HepG2 (cell line): ENCODE measurements around the gene COQ8B. TPM values are rescaled to one million over a fixed set of nuclear protein-coding genes. Genes with fewer than 3 reads are reported as not detected.

Experiments
- ATAC-seq: fragments of 200-7000 bp; cut with Tn5 transposase; 3 replicates; pipeline ENCODE4 v1.9.1; 2020; ENCODE audit warnings: mild to moderate bottlenecking, moderate library complexity
- BruUV-seq: library from RNA; stranded (reverse); fragments of 400-500 nt; replicated peaks from 2 replicates; lab custom pipeline; 2021; lab: Mats Ljungman, UMichigan
- CTCF ChIA-PET: fragments of 300-600 bp; formaldehyde crosslinking; extraction: SDS; loops from one replicate; lab custom pipeline; 2021; ENCODE audit warnings: low total read pairs, inconsistent platforms, low intra/inter-chr PET ratio; lab: Yijun Ruan, JAX
- POLR2A ChIA-PET: fragments of 350-600 bp; sonication (Branson Sonifier 250); formaldehyde crosslinking; loops from one replicate; lab custom pipeline; 2020; ENCODE audit warnings: antibody characterized with exemption, inconsistent platforms; lab: Yijun Ruan, JAX
- DNase-seq: peaks from one replicate; pipeline ENCODE4 v3.0.0-alpha.2; 2015; ENCODE audit warnings: low spot score
- FAIRE-seq: peaks from 3 replicates; lab custom pipeline; 2011; peaks lifted over from hg19 to GRCh38; lab: Jason Lieb, UNC
- H2AFZ ChIP-seq: one replicate; pipeline ENCODE4 v1.6.1; 2011; ENCODE audit warnings: low read length, inconsistent platforms
- H3K27ac ChIP-seq: fragments of 300-600 bp; 3 replicates; pipeline ENCODE4 v1.8.0; 2011; ENCODE audit warnings: mixed run types, mild to moderate bottlenecking, mixed read lengths, low read length, inconsistent platforms; ENCODE audit not compliant: insufficient read depth; ENCODE audit errors: extremely low read length
- H3K27me3 ChIP-seq, 2 experiments: fragments of 200-600 bp in 1 of 2; 2 replicates in 1 of 2; 3 replicates in 1 of 2; pipeline versions ENCODE4 v1.6.0 to v1.8.0; 2011; ENCODE audit warnings: low read length in 2 of 2, mild to moderate bottlenecking in 2 of 2, moderate library complexity in 2 of 2, inconsistent platforms in 1 of 2; ENCODE audit not compliant: insufficient read depth in 2 of 2, control insufficient read depth in 1 of 2
- H3K36me3 ChIP-seq, 2 experiments: fragments of 200-600 bp in 1 of 2; replicated peaks in 1 of 2; 2 replicates in 1 of 2; 3 replicates in 1 of 2; pipeline versions ENCODE4 v1.5.1 to v1.8.0; 2011; ENCODE audit warnings: low read length in 2 of 2, inconsistent platforms in 1 of 2; ENCODE audit not compliant: insufficient read depth in 2 of 2, control insufficient read depth in 1 of 2
- H3K4me1 ChIP-seq: 2 replicates; pipeline ENCODE4 v1.5.1; 2012; ENCODE audit warnings: low read length, inconsistent platforms; ENCODE audit not compliant: insufficient read depth
- H3K4me2 ChIP-seq: 2 replicates; pipeline ENCODE4 v1.6.0; 2011; ENCODE audit warnings: low read depth, low read length, inconsistent platforms
- H3K4me3 ChIP-seq, 3 experiments: fragments of 200-600 bp in 1 of 3; sonication (generic), shearing (Covaris generic) in 1 of 3; replicated peaks in 1 of 3; 2 replicates each; pipeline ENCODE4 v1.5.1; 2011 to 2016; ENCODE audit warnings: low read length in 3 of 3, inconsistent platforms in 2 of 3, low read depth in 2 of 3, mild to moderate bottlenecking in 2 of 3, control low read depth in 1 of 3, mixed read lengths in 1 of 3; ENCODE audit not compliant: insufficient read depth in 1 of 3
- H3K79me2 ChIP-seq: one replicate; pipeline ENCODE4 v1.6.1; 2011; ENCODE audit warnings: low read length, inconsistent platforms; ENCODE audit not compliant: insufficient read depth
- H3K9ac ChIP-seq: 2 replicates; pipeline ENCODE4 v1.6.0; 2011; ENCODE audit warnings: mild to moderate bottlenecking, low read depth, low read length, inconsistent platforms; ENCODE audit not compliant: insufficient read depth
- H3K9me3 ChIP-seq: 2 replicates; pipeline ENCODE4 v1.5.1; 2012; ENCODE audit warnings: mild to moderate bottlenecking, low read length
- H4K20me1 ChIP-seq: 2 replicates; pipeline ENCODE4 v1.6.0; 2011; ENCODE audit warnings: inconsistent platforms, mild to moderate bottlenecking, low read length, moderate library complexity; ENCODE audit not compliant: insufficient read depth
- FOXK1 ChIP-seq: sonication (generic); formaldehyde crosslinking; IDR thresholded peaks from 2 replicates; pipeline ENCODE4 v1.4.0; 2020; ENCODE audit warnings: low read depth, missing genetic modification reagents, borderline replicate concordance
- KLF16 ChIP-seq, 2 experiments: sonication (generic) in 1 of 2; formaldehyde crosslinking in 1 of 2; IDR thresholded peaks; 2 replicates each; pipeline versions ENCODE4 v1.6.1 to v1.8.0; 2016 to 2023; ENCODE audit warnings: missing genetic modification reagents in 2 of 2, missing compliant biosample characterization in 1 of 2
- SRSF1 ChIP-seq: fragments of 200-400 bp; formaldehyde crosslinking; optimal IDR thresholded peaks from 2 replicates; pipeline ENCODE3; 2017; ENCODE audit warnings: mild to moderate bottlenecking, low read depth, low read length, moderate library complexity
- ZNF143 ChIP-seq: sonication (generic); formaldehyde crosslinking; IDR thresholded peaks from 2 replicates; pipeline ENCODE4 v1.4.0; 2020; ENCODE audit warnings: missing genetic modification reagents
- ZNF282 ChIP-seq: fragments of 450-650 bp; IDR thresholded peaks from 2 replicates; pipeline ENCODE4 v1.6.1; 2018; ENCODE audit not compliant: partially characterized antibody
- ZNF296 ChIP-seq: sonication (generic); formaldehyde crosslinking; conservative IDR thresholded peaks from 2 replicates; pipeline ENCODE4 v1.5.0; 2020; ENCODE audit warnings: mild to moderate bottlenecking, missing genetic modification reagents
- ZNF543 ChIP-seq: sonication (generic); formaldehyde crosslinking; IDR thresholded peaks from 2 replicates; pipeline ENCODE4 v1.4.0; 2020; ENCODE audit warnings: mild to moderate bottlenecking, missing genetic modification reagents
- ZNF556 ChIP-seq: sonication (generic); formaldehyde crosslinking; IDR thresholded peaks from 2 replicates; pipeline ENCODE4 v1.4.0; 2020; ENCODE audit warnings: mild to moderate bottlenecking, missing genetic modification reagents, borderline replicate concordance
- ZNF605 ChIP-seq: sonication (generic); formaldehyde crosslinking; IDR thresholded peaks from 2 replicates; pipeline ENCODE4 v1.8.0; 2022; ENCODE audit warnings: mild to moderate bottlenecking, missing genetic modification reagents
- ZNF615 ChIP-seq: sonication (generic); formaldehyde crosslinking; IDR thresholded peaks from 2 replicates; pipeline ENCODE4 v1.5.0; 2020; ENCODE audit warnings: mild to moderate bottlenecking, missing genetic modification reagents, borderline replicate concordance
- ZNF773 ChIP-seq: sonication (generic); formaldehyde crosslinking; IDR thresholded peaks from 2 replicates; pipeline ENCODE4 v1.4.0; 2020; ENCODE audit warnings: missing genetic modification reagents, borderline replicate concordance
- ZNF790 ChIP-seq: sonication (generic); formaldehyde crosslinking; IDR thresholded peaks from 2 replicates; pipeline ENCODE4 v1.8.0; 2022; ENCODE audit warnings: missing genetic modification reagents, mild to moderate bottlenecking, borderline replicate concordance
- WGBS: methylation state at CpG from one replicate; pipeline ENCODE4 v1.1.6; 2017; ENCODE audit warnings: low lambda C conversion rate; 5-methylcytosine and 5-hydroxymethylcytosine counted together
- in situ Hi-C: cut with HindIII; loops from 2 replicates; pipeline ENCODE4 v1.10.0; 2017; ENCODE audit warnings: low pct_unique_long_range_greater_than_20kb; ENCODE audit not compliant: extremely low pct_ligation_motif_present
- intact Hi-C: fragments of 100-400 bp; cut with micrococcal nuclease; formaldehyde crosslinking; loops from one replicate; pipeline ENCODE4 v1.10.0; 2022; ENCODE audit not compliant: unreplicated experiment
- polyA plus RNA-seq, 8 experiments: library from polyadenylated mRNA; depleted of rRNA in 3 of 8; stranded (reverse) in 7 of 8; unstranded in 1 of 8; fragments of >200 nt; fragmentation: Illumina TruSeq in 4 of 8; extraction: Trizol in 4 of 8; gene quantifications; 2 replicates each; pipeline versions ENCODE4 v1.2.1 to v1.2.3, GENCODE V29; 2011 to 2016; ENCODE audit warnings: low read depth in 4 of 8, missing spikeins in 1 of 8, mixed read lengths in 1 of 8; ENCODE audit not compliant: insufficient read depth in 1 of 8
- total RNA-seq, 5 experiments: library from RNA; depleted of rRNA; stranded (reverse); fragments of >200 nt; fragmentation: Illumina TruSeq; extraction: Trizol; gene quantifications; 2 replicates each; pipeline ENCODE4 v1.2.3, GENCODE V29; 2016; ENCODE audit warnings: low read depth in 1 of 5

The COQ8B gene
- total and polyA plus RNA-seq, 2 of the 13 experiments (the other 11 are each of a cell fraction or from before 2014, with no cell fraction given) = 12.3 to 17.2 TPM

DNA sequence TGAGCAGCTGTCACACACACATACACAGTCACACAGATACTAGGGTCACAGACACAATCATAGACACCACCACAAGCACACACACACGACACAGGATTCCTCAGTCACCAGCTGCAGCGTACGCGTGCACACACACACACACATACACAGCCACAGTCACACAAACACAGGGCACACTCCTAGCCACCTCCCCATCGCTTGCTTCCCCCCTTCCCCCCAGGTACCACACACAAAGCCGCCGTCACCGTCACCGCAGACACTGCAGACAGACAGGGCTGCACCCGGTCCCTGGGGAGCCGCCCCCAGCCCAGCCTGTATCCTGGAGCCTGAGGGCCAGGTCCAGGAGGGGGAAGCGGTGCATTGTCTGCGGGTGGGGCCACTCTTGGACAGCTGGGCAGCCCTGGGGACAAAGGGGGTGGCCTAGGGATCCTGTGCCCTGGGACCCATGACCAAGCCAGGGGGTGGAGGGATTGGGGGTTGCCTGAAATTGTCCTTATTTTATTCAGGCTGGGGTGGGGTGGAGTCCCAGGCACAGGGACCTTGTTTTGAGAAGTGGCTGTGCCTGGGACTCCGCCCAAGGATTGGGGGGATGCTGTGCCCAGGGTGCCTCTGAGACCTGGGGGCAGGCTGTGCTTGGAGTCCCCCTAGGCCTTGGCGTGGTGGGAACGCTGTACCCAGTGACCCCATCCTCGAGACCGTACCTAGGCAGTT lies 27.2 kb downstream of the COQ8B start:
- CTCF ChIA-PET = no interaction called here
- no peaks in the 10 kb centered on the region for H3K79me2 ChIP-seq
- H3K4me3 ChIP-seq = no peak overlapping the region
- no peak for ATAC-seq
- H3K9ac ChIP-seq = no peak overlapping the region
- TF ChIP-seq ZNF143 (CRISPR knock-in tag) = no peak
- TF ChIP-seq ZNF615 (CRISPR knock-in tag) = no peak
- TF ChIP-seq ZNF605 (CRISPR knock-in tag) = no peak
- no peak for TF ChIP-seq KLF16 (CRISPR knock-in tag; IDR thresholded peaks at IDR 0.05)
- no peak for TF ChIP-seq FOXK1 (CRISPR knock-in tag)
- no peak for TF ChIP-seq ZNF556 (CRISPR knock-in tag)
- no peak for TF ChIP-seq ZNF543 (CRISPR knock-in tag)
- TF ChIP-seq ZNF790 (CRISPR knock-in tag) = no peak
- no peak for TF ChIP-seq SRSF1
- TF ChIP-seq ZNF773 (CRISPR knock-in tag) = no peak
- no peak for TF ChIP-seq ZNF296 (CRISPR knock-in tag)
- no peak for TF ChIP-seq ZNF282
- no peaks in the 10 kb centered on the region for H4K20me1 ChIP-seq
- BruUV-seq = no TSS peak
- no peaks in the 10 kb centered on the region for H3K9me3 ChIP-seq
- no peaks in the 10 kb centered on the region; a peak in 1 of 5 replicates for H3K27me3 ChIP-seq
- intact Hi-C loops (no loop called here), in situ Hi-C loops (no loop called here)
- H3K4me2 ChIP-seq = no peak overlapping the region
- FAIRE-seq = no peak
- H3K27ac ChIP-seq = no peak overlapping the region
- WGBS = 82% methylated on average over 13 of the region's 18 CpGs
- DNase-seq = no peak
- no peak overlapping the region for H2AFZ ChIP-seq
- H3K4me1 ChIP-seq = no peaks in the 10 kb centered on the region
- peaks cover 0 to 5% of the 10 kb centered on the region in 2 experiments; a peak in 2 of 5 replicates for H3K36me3 ChIP-seq
- POLR2A ChIA-PET = no interaction called here
